MM.1S (cell line): ENCODE measurements around the gene CCDC18.
"Not testable (repeated sequence)": the region's sequence is repeated elsewhere in the genome, so short reads cannot be mapped to it uniquely, and the experiment has no call there.

Source experiments
- CTCF ChIP-seq: fragments of 300-600 bp; sonication (generic); IDR thresholded peaks from 2 replicates; pipeline ENCODE4 v1.5.1; 2016; ENCODE audit warnings: antibody characterized with exemption, low read length, mixed read lengths
- EZH2 ChIP-seq: fragments of 300-600 bp; sonication (generic); optimal IDR thresholded peaks from 2 replicates; pipeline ENCODE3; 2017; ENCODE audit warnings: low read depth, mild to moderate bottlenecking, antibody characterized with exemption, low read length, mixed read lengths

GRCh38 chr1:93243233-93243632, 62.7 kb downstream of the CCDC18 start:
- TF ChIP-seq CTCF, EZH2: not testable (repeated sequence)
